Muscle layer of colon (tissue), 2 donors: ENCODE measurements around the gene DYNC1I1.

Experiments
- H3K27ac ChIP-seq: one replicate; pipeline ENCODE4 v1.7.0; 2013; ENCODE audit warnings: low read depth, mild to moderate bottlenecking, low read length, moderate library complexity
- H3K27me3 ChIP-seq, 2 donors: one replicate each; pipeline ENCODE4 v1.7.0; 2013; ENCODE audit warnings: low read length in 2 of 2, mild to moderate bottlenecking in 2 of 2; ENCODE audit not compliant: insufficient read depth in 2 of 2, control insufficient read depth in 1 of 2
- H3K36me3 ChIP-seq: one replicate; pipeline ENCODE4 v1.7.0; 2013; ENCODE audit warnings: mild to moderate bottlenecking, low read length; ENCODE audit not compliant: insufficient read depth
- H3K4me1 ChIP-seq: one replicate; pipeline ENCODE4 v1.7.0; 2013; ENCODE audit warnings: mild to moderate bottlenecking, low read length; ENCODE audit not compliant: insufficient read depth
- H3K4me3 ChIP-seq, 2 donors: one replicate each; pipeline ENCODE4 v1.7.0; 2013; ENCODE audit warnings: low read length in 2 of 2, low read depth in 1 of 2, mild to moderate bottlenecking in 1 of 2, moderate library complexity in 1 of 2
- H3K9ac ChIP-seq: one replicate; pipeline ENCODE4 v1.7.0; 2013; ENCODE audit warnings: low read length
- H3K9me3 ChIP-seq: one replicate; pipeline ENCODE4 v1.7.0; 2013; ENCODE audit warnings: mild to moderate bottlenecking, low read length
- donor health status: abdominal sarcoma.
- donor health status: Adenocarcinoma of cecum.

Gene DYNC1I1

GRCh38 chr7:96093435-96093834, 321.1 kb downstream of the DYNC1I1 start:
- Histone ChIP-seq H3K27ac (no peak overlapping the region), H3K9me3 (no peaks in the 10 kb centered on the region)

GRCh38 chr7:96097835-96098234, 325.5 kb downstream of the DYNC1I1 start:
- Histone ChIP-seq H3K4me1 (no peaks in the 10 kb centered on the region), H3K36me3 (no peaks in the 10 kb centered on the region), H3K9me3 (no peaks in the 10 kb centered on the region), H3K4me3 (no peak overlapping the region), H3K27me3 (no peaks in the 10 kb centered on the region), H3K27ac (no peak overlapping the region), H3K9ac (no peak overlapping the region)

More at GRCh38 chr7:96093435-96093834, 321.1 kb downstream of the DYNC1I1 start:
- no peak overlapping the region for H3K9ac ChIP-seq
- H3K4me1 ChIP-seq: no peaks in the 10 kb centered on the region
- no peak overlapping the region for H3K4me3 ChIP-seq
- H3K27me3 ChIP-seq: no peaks in the 10 kb centered on the region
- H3K36me3 ChIP-seq: no peaks in the 10 kb centered on the region

DNA sequence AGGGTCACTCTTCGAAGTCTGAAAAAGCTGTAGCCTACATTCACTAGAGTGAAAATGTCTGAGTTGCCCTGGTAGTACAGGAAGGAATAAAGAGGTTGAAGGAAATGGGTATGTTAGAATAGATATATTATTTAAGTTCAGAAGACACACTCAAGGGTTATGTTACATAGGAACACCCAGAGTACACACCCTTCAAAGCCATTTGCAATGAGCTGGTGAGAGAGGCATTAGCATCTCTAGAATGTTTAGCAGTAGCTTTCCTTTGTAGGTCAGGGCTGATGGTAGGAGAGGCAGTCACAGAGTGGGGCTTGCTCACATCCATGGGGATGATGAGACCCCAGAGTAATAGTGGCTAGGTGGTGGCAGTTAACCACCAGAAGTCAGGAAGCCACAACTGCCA, 328.4 kb downstream of the DYNC1I1 start:
- H3K27ac ChIP-seq: no peak overlapping the region
- H3K4me1 ChIP-seq: no peaks in the 10 kb centered on the region
- H3K9ac ChIP-seq: no peak overlapping the region
- no peaks in the 10 kb centered on the region for H3K27me3 ChIP-seq
- H3K4me3 ChIP-seq: no peak overlapping the region
- no peaks in the 10 kb centered on the region for H3K9me3 ChIP-seq
- no peaks in the 10 kb centered on the region for H3K36me3 ChIP-seq

- Histone ChIP-seq H3K27me3 (no peaks in the 10 kb centered on the region), H3K27ac (no peak overlapping the region), H3K9ac (no peak overlapping the region), H3K4me1 (no peaks in the 10 kb centered on the region), H3K9me3 (no peaks in the 10 kb centered on the region), H3K36me3 (no peaks in the 10 kb centered on the region), H3K4me3 (no peak overlapping the region)
Measured at GRCh38 chr7:96102096-96102811, 329.9 kb downstream of the DYNC1I1 start.

GRCh38 chr7:96104984-96105383, 332.6 kb downstream of the DYNC1I1 start:
- no peaks in the 10 kb centered on the region for H3K27me3 ChIP-seq
- H3K4me3 ChIP-seq: no peak overlapping the region
- H3K27ac ChIP-seq: no peak overlapping the region
- no peak overlapping the region for H3K9ac ChIP-seq
- no peaks in the 10 kb centered on the region for H3K4me1 ChIP-seq
- H3K36me3 ChIP-seq: no peaks in the 10 kb centered on the region
- H3K9me3 ChIP-seq: no peaks in the 10 kb centered on the region

- no peak overlapping the region for H3K4me3 ChIP-seq
- H3K9me3 ChIP-seq: no peaks in the 10 kb centered on the region
- H3K36me3 ChIP-seq: no peaks in the 10 kb centered on the region
- no peaks in the 10 kb centered on the region for H3K27me3 ChIP-seq
- H3K9ac ChIP-seq: no peak overlapping the region
- H3K4me1 ChIP-seq: no peaks in the 10 kb centered on the region
- H3K27ac ChIP-seq: no peak overlapping the region
Measured at GRCh38 chr7:96111405-96111804, 339.1 kb downstream of the DYNC1I1 start.

GRCh38 chr7:96114190-96114589, 341.8 kb downstream of the DYNC1I1 start:
- Histone ChIP-seq H3K27me3 (no peaks in the 10 kb centered on the region), H3K9ac (no peak overlapping the region), H3K27ac (no peak overlapping the region), H3K4me1 (no peaks in the 10 kb centered on the region), H3K9me3 (no peaks in the 10 kb centered on the region), H3K4me3 (no peak overlapping the region), H3K36me3 (no peaks in the 10 kb centered on the region)

- Histone ChIP-seq H3K27me3 (no peaks in the 10 kb centered on the region), H3K9ac (no peak overlapping the region), H3K4me3 (no peak overlapping the region), H3K9me3 (no peaks in the 10 kb centered on the region), H3K27ac (no peak overlapping the region), H3K36me3 (peaks cover 5% of the 10 kb centered on the region), H3K4me1 (no peaks in the 10 kb centered on the region)
Measured at GRCh38 chr7:96116173-96116572, 343.8 kb downstream of the DYNC1I1 start.

- Histone ChIP-seq H3K27ac (no peak overlapping the region), H3K36me3 (peaks cover 9% of the 10 kb centered on the region), H3K27me3 (no peaks in the 10 kb centered on the region), H3K4me1 (no peaks in the 10 kb centered on the region), H3K4me3 (no peak overlapping the region), H3K9ac (no peak overlapping the region), H3K9me3 (no peaks in the 10 kb centered on the region)
Measured at GRCh38 chr7:96118449-96119001, 346.2 kb downstream of the DYNC1I1 start.

DNA sequence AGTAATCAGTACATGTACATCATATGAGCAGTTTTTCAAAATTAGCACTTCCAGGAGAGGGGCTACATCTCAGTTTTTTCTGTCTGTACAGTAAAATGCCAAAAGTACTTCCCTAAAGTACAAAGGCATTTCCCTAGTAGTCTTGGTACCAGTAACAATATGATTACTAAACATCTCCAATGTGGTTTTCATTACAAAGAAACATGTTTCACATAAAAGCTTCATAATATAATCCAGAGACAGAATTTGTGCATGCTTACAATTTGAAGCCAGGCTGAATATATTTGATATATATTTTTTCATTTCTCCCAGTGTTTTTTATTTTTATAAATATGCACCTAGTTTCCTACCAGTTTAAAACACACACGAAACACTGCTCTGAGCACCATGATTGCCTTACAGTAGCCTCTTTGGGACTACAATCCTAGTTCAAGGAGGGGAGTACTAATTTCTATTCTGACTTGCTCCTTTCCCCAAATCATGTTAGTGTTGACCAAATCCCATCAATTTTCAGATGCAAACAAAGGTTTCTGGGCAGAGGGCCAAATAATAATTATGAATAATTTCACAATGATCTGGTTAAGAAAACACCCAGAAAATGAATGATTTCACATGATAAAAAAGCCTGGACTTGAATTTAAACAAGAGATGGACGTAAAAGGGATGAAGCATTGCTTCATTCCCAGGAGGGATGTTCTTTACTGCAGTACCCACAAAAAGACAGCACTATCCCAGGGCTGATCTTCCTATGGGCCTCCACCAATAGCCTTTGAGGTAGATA, 348.3 kb downstream of the DYNC1I1 start:
- no peak overlapping the region for H3K27ac ChIP-seq
- H3K4me3 ChIP-seq: no peak overlapping the region
- no peaks in the 10 kb centered on the region for H3K9me3 ChIP-seq
- no peaks in the 10 kb centered on the region for H3K27me3 ChIP-seq
- H3K9ac ChIP-seq: no peak overlapping the region
- H3K36me3 ChIP-seq: peaks cover 9% of the 10 kb centered on the region
- H3K4me1 ChIP-seq: no peaks in the 10 kb centered on the region

DNA sequence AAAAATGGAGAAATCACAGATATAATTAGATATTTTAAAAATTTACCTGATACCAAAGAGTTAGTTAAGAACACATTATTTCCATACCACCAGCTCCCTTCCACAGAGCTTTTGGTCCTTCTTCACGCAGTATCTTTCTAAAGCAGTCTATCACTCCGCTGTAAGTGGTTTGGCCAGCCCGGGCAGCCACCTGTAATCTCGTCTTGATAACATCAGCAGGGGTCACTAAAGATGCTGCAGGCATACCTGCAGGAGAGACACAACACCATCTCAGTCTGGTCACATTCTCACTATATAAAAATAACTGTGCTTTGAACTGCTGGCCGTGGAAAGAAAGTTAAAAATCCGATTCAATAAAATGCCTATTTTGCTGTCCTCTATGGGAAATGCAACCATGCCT, 349.4 kb downstream of the DYNC1I1 start:
- Histone ChIP-seq H3K9me3 (no peaks in the 10 kb centered on the region), H3K4me1 (no peaks in the 10 kb centered on the region), H3K36me3 (peaks cover 9% of the 10 kb centered on the region), H3K27ac (no peak overlapping the region), H3K27me3 (no peaks in the 10 kb centered on the region), H3K4me3 (no peak overlapping the region), H3K9ac (no peak overlapping the region)
